CD4-positive, alpha-beta T cell treated with Interferon gamma for 1 hour (primary cell): ENCODE data around the gene ABRAXAS1.

Experiments
- DNase-seq: peaks from one replicate; pipeline ENCODE4 v3.0.0-alpha.2; 2020

Gene ABRAXAS1

DNA sequence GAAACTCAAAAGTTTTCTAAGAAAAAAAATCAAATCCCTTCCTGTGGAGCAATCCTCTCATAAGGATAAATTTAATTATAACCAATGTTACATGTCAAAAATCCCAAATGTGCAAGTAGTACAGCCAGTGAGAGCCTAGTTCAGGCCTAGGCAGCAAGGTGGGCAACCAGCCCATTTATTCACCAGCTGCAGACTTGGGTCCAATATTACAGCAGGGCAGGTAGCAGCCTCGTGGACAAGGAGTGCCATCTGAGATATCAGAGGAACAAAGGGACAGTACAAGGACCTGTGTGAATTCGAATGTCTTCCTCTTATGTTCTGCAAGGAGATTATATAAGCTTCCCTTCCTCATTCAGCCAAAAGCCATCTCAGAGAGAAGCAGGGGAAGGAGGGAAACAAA is 35.9 kb downstream of the ABRAXAS1 start:
- DNase-seq = no peak

DNA sequence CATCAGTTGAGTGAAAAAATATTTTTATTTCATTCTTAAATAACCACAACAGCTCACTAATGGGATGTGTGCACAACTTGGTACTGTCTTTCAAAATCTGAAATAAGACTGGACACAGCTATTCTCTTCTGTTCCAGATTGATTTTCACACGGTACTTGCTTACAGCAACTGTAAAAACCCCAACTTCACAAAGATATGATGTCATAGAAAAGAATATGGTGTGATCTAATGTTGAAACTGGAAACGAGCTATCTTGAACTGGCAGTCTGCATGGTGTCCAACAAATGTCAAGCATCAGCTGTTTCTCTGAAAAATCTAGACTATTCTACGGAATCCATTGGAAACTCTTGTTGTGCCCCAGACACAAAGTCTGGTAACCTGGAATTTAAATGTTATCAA is 44.0 kb downstream of the ABRAXAS1 start:
- no peak for DNase-seq

DNA sequence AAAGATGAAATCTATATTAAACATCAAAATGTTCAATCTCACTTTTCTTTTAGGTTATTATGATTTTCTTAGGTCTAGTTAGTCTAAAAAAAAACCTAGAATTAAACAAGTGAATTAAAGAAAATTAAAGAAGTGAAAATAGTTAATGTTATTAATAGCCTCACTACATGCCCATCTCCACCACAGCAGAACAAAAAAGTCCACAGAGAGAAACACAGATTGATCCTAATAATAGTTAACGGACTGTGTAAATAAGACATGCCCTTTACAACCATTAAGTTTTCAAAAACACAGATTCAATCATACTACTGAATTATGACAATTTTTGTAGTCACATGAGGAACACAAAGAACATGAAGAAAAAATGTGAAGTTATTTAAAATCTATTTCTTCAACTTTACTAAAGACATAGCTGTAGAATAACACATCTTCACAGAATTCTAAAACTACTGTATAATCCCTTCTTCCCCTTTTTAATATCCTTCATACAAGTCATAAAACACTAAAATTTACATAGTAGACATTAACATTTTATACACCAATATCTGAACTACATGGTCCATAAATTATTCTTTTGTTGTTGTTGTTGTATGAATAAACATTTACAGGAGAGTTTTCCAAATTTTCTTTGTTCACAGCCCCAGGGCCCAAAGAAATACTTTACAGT is 44.6 kb downstream of the ABRAXAS1 start:
- DNase-seq = no peak

DNA sequence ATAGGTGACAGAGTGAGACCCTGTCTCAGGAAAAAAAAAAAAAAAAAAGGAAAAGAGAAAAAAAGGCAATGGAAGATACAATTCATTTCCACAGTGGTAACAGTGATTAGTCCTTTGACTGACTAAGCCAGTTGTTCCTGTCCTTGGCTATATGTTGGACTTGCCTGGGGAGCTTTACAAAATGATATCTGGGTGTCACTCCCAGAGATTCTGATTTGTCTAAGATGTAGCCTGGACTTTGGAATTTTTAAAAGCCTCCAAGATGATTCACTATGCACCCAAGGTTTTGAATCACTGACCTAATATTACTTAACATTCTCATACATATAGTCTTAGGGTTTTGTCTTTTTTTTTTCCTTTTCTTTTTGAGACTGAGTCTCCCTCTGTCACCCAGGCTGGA is 46.2 kb downstream of the ABRAXAS1 start:
- DNase-seq = no peak

DNA sequence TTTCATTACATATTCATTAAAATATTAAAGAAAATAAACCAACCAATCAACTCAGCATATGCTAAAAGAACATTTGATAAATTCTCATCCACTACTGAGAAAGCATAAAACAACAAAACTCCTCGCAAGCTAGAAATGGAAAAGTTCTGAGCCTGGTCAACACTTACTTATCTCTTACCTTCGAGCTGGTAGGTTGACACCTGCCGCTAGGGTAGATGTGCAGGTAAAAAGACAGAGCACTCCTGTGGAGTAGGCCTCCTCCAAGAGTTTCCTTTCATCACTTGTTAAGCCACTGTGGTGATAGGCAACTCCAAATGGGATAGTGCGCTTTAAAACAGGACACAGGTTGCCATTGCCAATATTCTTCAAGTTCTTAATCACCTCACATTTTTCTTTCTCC is 48.2 kb downstream of the ABRAXAS1 start:
- no peak for DNase-seq

DNA sequence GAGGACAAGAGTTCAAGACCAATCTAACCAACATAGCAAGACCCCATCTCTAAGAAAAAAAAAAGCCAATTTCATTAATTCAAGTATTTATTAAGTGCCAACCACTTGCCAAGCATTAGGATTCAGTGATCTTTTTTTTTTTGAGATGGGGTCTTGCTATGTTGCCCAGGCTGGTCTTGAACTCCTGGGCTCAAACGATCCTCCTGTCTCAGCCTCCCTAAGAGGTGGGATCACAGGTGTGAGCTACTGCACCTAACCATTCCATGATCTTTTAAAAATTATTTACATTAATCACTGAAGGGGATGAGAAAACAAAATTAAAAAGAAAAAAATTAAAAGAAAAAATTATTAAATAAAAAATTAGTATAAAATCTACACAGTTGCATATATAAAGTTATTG is 53.7 kb downstream of the ABRAXAS1 start:
- no peak for DNase-seq

DNA sequence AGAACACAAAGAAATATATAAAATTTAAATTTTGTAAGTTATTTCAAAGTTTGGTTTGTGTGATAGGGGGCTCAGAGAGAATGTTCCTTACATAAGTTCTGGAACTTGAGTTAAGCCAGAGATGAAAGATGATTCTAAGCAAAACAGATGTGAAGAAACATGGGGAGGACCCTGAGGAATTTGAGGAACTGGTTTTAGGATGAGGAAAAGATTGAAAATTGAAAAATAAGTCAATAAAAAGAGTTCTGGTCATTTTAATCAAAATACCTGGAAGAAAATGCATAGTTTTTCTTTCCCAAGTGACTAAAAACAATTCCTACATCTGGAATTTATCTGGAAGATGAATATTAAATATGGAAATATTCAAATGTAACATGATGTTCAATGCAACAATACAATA is 66.7 kb downstream of the ABRAXAS1 start:
- no peak for DNase-seq

DNA sequence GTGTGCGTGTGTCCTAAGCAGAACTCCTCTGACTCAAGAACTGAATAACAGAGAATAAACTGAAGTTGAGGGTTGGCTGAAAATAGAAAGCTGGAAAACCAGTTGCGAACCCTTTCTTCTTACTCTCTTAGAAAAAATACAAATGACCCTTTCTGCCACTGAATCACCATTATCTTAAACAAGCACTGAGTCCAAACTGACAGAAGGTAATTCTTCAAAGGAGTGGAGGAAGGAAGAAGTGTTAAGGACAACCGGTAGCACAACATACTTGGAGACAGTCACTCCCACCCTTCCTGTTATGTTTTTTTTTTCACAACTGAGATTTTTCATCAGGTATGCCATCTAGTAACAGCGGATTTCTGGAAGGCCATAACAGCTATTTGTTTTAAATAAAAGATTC is 67.3 kb downstream of the ABRAXAS1 start:
- DNase-seq = no peak

DNA sequence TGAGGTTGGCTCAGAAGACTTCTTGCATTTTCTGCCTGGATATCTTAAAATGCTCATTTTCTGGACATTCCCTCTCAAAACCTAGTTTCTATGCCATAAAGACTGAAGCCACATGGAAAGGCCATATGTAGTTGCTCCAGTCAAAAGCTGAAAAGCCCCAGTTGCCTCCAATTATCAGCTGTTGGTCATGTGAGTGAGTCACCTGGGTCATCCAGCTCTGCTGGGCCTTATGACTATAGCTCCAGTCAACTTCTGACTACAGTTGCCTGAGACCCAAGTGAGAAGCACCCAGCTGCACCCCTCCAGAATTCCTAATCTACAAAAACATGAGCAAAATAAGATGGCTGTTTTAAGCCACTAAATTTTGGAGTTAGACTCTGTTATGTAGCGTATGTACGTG is 71.2 kb downstream of the ABRAXAS1 start:
- DNase-seq = no peak
